ENCODE data around the gene KCTD14.

GRCh38 chr11:78057462-78058055 lies 34.5 kb upstream of the KCTD14 start:
- TF ChIP-seq STAT6 (CRISPR knock-in tag; conservative IDR thresholded peaks at IDR 0.05; ENCODE audit: low read depth) (no peak), FOXJ3 (CRISPR knock-in tag; IDR thresholded peaks at IDR 0.05; ENCODE audit: borderline replicate concordance) (no peak), CTCF (IDR thresholded peaks at IDR 0.05) (no peak), USF2 (CRISPR knock-in tag; IDR thresholded peaks at IDR 0.05) (no peak), IRF1 (CRISPR knock-in tag; IDR thresholded peaks at IDR 0.05) (no peak), PREB (CRISPR knock-in tag; IDR thresholded peaks at IDR 0.05; ENCODE audit: borderline replicate concordance) (no peak), ATF2 (CRISPR knock-in tag; IDR thresholded peaks at IDR 0.05; ENCODE audit: borderline replicate concordance, low read depth) (no peak), MAX (CRISPR knock-in tag; IDR thresholded peaks at IDR 0.05) (no peak), ZNF232 (CRISPR knock-in tag; IDR thresholded peaks at IDR 0.05) (no peak), TCF7 (CRISPR knock-in tag; IDR thresholded peaks at IDR 0.05; ENCODE audit: low read depth) (no peak), ZNF317 (CRISPR knock-in tag; IDR thresholded peaks at IDR 0.05; ENCODE audit: borderline replicate concordance, low read depth) (no peak), NFYB (CRISPR knock-in tag; conservative IDR thresholded peaks at IDR 0.05; ENCODE audit: low read depth) (no peak), CREM (CRISPR knock-in tag; IDR thresholded peaks at IDR 0.05) (no peak), ZNF121 (CRISPR knock-in tag; IDR thresholded peaks at IDR 0.05) (no peak)

Data from WTC11 (cell line).